ENCODE measurements around the gene PDGFC. TPM values are rescaled to one million over a fixed set of nuclear protein-coding genes. Genes with fewer than 3 reads are reported as not detected.

The PDGFC gene
- total RNA-seq, 1 donor from 2014 or later, result 82.5 TPM

- no peak for DNase-seq (ENCODE audit: low read depth)
- TF ChIP-seq, protein P1, sequence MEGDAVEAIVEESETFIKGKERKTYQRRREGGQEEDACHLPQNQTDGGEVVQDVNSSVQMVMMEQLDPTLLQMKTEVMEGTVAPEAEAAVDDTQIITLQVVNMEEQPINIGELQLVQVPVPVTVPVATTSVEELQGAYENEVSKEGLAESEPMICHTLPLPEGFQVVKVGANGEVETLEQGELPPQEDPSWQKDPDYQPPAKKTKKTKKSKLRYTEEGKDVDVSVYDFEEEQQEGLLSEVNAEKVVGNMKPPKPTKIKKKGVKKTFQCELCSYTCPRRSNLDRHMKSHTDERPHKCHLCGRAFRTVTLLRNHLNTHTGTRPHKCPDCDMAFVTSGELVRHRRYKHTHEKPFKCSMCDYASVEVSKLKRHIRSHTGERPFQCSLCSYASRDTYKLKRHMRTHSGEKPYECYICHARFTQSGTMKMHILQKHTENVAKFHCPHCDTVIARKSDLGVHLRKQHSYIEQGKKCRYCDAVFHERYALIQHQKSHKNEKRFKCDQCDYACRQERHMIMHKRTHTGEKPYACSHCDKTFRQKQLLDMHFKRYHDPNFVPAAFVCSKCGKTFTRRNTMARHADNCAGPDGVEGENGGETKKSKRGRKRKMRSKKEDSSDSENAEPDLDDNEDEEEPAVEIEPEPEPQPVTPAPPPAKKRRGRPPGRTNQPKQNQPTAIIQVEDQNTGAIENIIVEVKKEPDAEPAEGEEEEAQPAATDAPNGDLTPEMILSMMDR (IDR thresholded peaks at IDR 0.05; ENCODE audit: insufficient read depth, low read length, poor library complexity, severe bottlenecking), result no peak
Observed at GRCh38 chr4:156749426-156750403, 221.9 kb downstream of the PDGFC start.

DNA sequence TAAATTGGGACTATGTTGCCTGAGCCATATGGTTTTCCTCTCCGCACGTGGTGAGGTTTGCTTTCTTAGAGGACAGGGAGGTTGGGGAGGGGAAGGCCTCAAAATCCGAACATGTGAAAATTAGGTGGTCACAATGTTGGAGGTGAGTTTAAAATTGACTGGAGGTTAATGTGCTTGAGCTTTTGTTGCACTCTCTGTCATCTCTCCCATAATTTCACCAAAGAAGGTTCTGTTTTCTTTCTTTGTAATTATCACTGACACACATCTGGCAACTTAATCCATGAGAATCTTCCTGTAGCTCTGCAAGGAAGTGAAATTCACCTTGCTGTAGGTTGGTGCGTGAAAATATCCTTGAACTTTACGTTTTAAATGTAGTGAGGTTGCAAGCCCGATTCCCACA, 225.5 kb downstream of the PDGFC start:
- no peaks in the 10 kb centered on the region for H3K36me3 ChIP-seq (ENCODE audit: control insufficient read depth, insufficient read depth, low read length)
- no peaks in the 10 kb centered on the region for H3K27me3 ChIP-seq (ENCODE audit: control insufficient read depth, insufficient read depth, low read length)
- DNase-seq (ENCODE audit: low read depth), result no peak
- TF ChIP-seq, protein P1 (IDR thresholded peaks at IDR 0.05; ENCODE audit: insufficient read depth, low read length, poor library complexity, severe bottlenecking), result no peak
- no peak overlapping the region for H3K4me3 ChIP-seq (ENCODE audit: low read depth, low read length)

More at GRCh38 chr4:156749426-156750403, 221.9 kb downstream of the PDGFC start:
- Histone ChIP-seq H3K27me3 (ENCODE audit: control insufficient read depth, insufficient read depth, low read length) (no peaks in the 10 kb centered on the region), H3K36me3 (ENCODE audit: control insufficient read depth, insufficient read depth, low read length) (no peaks in the 10 kb centered on the region), H3K4me3 (ENCODE audit: low read depth, low read length) (no peak overlapping the region)

- no peak for DNase-seq (ENCODE audit: low read depth)
- no peaks in the 10 kb centered on the region for H3K36me3 ChIP-seq (ENCODE audit: control insufficient read depth, insufficient read depth, low read length)
- TF ChIP-seq, protein P1 (IDR thresholded peaks at IDR 0.05; ENCODE audit: insufficient read depth, low read length, poor library complexity, severe bottlenecking), result no peak
- no peaks in the 10 kb centered on the region for H3K27me3 ChIP-seq (ENCODE audit: control insufficient read depth, insufficient read depth, low read length)
- no peak overlapping the region for H3K4me3 ChIP-seq (ENCODE audit: low read depth, low read length)
Observed at GRCh38 chr4:156738766-156739165, 232.8 kb downstream of the PDGFC start.

DNA sequence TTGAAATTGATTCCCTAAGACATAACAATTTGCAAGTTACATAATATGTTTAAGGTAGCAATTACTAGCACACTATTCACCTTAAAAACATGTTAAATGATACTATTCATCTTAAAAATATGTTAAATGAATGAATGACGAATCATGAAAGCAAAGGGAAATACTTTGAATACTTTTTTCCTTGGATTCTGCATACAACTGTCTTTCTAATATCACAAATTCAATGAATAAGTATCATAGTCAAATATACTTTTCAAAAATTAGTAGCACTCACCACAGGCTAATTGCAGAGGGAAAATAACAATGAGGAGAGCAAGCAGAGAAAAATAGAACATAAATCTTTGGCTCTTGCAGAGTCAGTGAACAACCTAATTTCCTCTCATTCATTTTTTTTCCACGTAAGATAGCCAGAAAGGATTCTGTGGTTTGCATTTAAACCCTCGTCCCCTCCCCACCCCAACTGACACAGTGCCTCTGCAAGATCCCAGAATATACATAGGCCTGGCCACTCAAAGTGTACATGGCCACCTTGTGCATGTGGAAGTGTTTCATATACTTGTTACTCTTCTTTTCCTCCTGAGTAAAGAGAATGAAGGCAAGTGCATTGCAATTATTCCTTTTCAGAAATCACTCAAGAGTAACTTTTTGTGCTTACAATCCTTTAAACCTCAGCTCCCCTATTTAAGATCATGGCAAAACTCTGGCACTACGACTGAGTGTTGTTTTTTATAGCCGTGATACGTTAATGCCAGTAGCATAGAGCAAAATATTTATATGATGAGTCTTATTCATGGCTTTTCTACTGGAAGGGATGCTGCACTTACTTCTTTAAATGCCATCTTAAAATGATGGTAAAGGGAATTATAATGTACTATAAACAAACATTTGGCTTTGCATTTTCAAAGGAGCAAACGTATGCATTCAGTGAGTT, 236.4 kb downstream of the PDGFC start:
- Histone ChIP-seq H3K27me3 (ENCODE audit: control insufficient read depth, insufficient read depth, low read length) (no peaks in the 10 kb centered on the region), H3K4me3 (ENCODE audit: low read depth, low read length) (no peak overlapping the region), H3K36me3 (ENCODE audit: control insufficient read depth, insufficient read depth, low read length) (no peaks in the 10 kb centered on the region)
- TF ChIP-seq, protein P1 (IDR thresholded peaks at IDR 0.05; ENCODE audit: insufficient read depth, low read length, poor library complexity, severe bottlenecking), result no peak
- DNase-seq (ENCODE audit: low read depth), result no peak

DNA sequence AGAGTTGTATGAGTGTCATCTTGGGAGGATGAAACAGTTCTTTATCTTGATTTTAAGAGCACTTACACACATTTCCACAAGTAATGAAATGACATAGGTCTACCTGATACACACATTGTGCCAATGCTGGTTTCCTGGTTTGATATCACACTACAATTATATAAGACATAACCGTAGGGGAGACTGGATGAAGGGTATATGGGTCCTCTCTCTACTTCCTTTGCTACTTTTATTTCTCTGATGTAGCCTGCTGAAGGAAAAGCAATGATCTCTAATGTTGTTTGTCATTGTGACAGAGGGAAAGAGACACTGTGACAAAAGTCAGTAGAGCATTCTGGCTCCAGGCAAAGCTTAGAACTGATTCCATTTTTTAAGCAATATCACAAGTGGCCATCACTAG, 238.0 kb downstream of the PDGFC start:
- TF ChIP-seq, protein P1 (IDR thresholded peaks at IDR 0.05; ENCODE audit: insufficient read depth, low read length, poor library complexity, severe bottlenecking), result no peak
- Histone ChIP-seq H3K4me3 (ENCODE audit: low read depth, low read length) (no peak overlapping the region), H3K36me3 (ENCODE audit: control insufficient read depth, insufficient read depth, low read length) (no peaks in the 10 kb centered on the region), H3K27me3 (ENCODE audit: control insufficient read depth, insufficient read depth, low read length) (no peaks in the 10 kb centered on the region)
- no peak for DNase-seq (ENCODE audit: low read depth)
